Parathyroid adenoma (tissue), 2 donors: Measurements from ENCODE around the gene DLGAP1.

Source experiments
- H2AFZ ChIP-seq: fragments of 300-600 bp; sonication (generic); one replicate; pipeline ENCODE4 v1.7.0; 2017; ENCODE audit warnings: antibody characterized with exemption, mild to moderate bottlenecking
- H3K27ac ChIP-seq: fragments of 300-600 bp; sonication (generic); one replicate; pipeline ENCODE4 v1.7.0; 2017
- H3K27me3 ChIP-seq: fragments of 300-600 bp; sonication (generic); one replicate; pipeline ENCODE4 v1.7.0; 2017; ENCODE audit warnings: low read length; ENCODE audit not compliant: control insufficient read depth, insufficient read depth
- H3K36me3 ChIP-seq: fragments of 300-600 bp; sonication (generic); one replicate; pipeline ENCODE4 v1.7.0; 2017; ENCODE audit warnings: low read length; ENCODE audit not compliant: control insufficient read depth, insufficient read depth
- H3K4me1 ChIP-seq: fragments of 300-600 bp; sonication (generic); one replicate; pipeline ENCODE4 v1.7.0; 2017; ENCODE audit warnings: control low read depth
- H3K4me2 ChIP-seq: fragments of 300-600 bp; sonication (generic); one replicate; pipeline ENCODE4 v1.7.0; 2017; ENCODE audit warnings: low read length
- H3K4me3 ChIP-seq: fragments of 300-600 bp; sonication (generic); one replicate; pipeline ENCODE4 v1.7.0; 2017; ENCODE audit warnings: low read depth, low read length
- H3K79me2 ChIP-seq: fragments of 300-600 bp; sonication (generic); one replicate; pipeline ENCODE4 v1.7.0; 2017; ENCODE audit warnings: control low read depth
- H3K9ac ChIP-seq: fragments of 300-600 bp; sonication (generic); one replicate; pipeline ENCODE4 v1.7.0; 2017; ENCODE audit warnings: mild to moderate bottlenecking
- H3K9me3 ChIP-seq: fragments of 300-600 bp; sonication (generic); one replicate; pipeline ENCODE4 v1.7.0; 2017; ENCODE audit warnings: low read length; ENCODE audit not compliant: control insufficient read depth
- TF ChIP-seq, protein P1 (sequence below): fragments of 300-600 bp; sonication (generic); IDR thresholded peaks from one replicate; pipeline ENCODE4 v1.7.0; 2017; ENCODE audit warnings: antibody characterized with exemption, mild to moderate bottlenecking
- donor health status: primary hyperparathyroidism.

DLGAP1 gene

DNA sequence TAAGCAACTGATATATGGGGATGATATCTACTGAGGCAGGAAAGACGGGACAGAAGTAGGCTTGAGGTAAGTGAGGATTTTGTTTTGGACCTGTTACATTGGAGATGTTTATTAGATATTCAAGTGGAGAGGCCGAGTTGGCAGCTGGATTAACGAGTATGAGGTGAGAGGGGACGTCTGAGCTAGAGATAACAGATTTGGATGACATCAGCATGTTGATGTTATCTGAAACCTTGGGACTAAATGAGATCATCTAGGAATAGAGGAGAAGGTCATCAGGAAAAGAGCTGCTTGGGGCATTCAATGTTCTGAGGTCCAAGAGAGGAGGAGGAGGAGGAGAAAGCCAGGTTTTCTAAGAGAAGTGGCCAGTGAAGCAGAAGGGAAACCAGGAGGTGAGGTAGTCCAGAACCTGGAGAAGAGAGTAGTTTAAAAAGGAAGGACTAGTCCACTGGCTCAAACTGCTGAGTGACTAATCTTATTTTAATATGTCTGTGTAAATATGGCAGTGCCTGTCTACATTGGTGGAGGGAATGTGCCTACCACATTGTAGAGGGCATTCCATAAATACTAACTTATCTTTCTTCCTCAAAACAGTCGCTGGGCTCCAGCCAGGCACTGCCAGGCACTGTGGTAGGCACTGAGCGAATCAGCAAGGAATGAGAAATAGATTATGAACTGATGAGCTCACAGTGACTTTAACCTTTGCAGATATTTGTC is 488.3 kb downstream of the DLGAP1 start:
- peaks cover 4% of the 10 kb centered on the region for H3K9me3 ChIP-seq
- H3K27me3 ChIP-seq: no peaks in the 10 kb centered on the region
- no peak overlapping the region for H3K27ac ChIP-seq

DNA sequence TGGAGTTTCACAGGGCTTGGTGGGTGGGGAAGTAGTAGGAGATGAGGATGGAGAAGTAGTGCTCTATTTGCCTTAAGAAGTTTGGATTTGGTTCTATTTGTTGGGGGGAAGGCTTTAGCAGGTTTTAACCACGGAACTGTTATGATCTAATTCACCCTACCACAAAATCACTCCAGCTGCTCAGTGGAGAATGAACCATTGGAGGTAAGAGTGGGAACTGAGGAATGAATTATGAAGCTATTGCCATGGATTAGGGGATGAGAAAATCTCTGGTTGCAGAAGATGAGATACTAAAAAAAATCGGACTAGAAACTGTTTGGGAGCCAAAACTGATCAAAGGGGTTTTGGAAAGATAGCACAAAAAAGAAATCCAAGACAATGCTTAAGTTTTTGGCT is 488.9 kb downstream of the DLGAP1 start:
- Histone ChIP-seq H3K4me2 (no peak overlapping the region), H3K4me1 (no peaks in the 10 kb centered on the region), H2AFZ (no peak overlapping the region), H3K79me2 (no peaks in the 10 kb centered on the region), H3K9me3 (peaks cover 4% of the 10 kb centered on the region), H3K4me3 (no peak overlapping the region), H3K27me3 (no peaks in the 10 kb centered on the region), H3K27ac (no peak overlapping the region), H3K9ac (no peak overlapping the region), H3K36me3 (no peaks in the 10 kb centered on the region)
- TF ChIP-seq, protein P1, sequence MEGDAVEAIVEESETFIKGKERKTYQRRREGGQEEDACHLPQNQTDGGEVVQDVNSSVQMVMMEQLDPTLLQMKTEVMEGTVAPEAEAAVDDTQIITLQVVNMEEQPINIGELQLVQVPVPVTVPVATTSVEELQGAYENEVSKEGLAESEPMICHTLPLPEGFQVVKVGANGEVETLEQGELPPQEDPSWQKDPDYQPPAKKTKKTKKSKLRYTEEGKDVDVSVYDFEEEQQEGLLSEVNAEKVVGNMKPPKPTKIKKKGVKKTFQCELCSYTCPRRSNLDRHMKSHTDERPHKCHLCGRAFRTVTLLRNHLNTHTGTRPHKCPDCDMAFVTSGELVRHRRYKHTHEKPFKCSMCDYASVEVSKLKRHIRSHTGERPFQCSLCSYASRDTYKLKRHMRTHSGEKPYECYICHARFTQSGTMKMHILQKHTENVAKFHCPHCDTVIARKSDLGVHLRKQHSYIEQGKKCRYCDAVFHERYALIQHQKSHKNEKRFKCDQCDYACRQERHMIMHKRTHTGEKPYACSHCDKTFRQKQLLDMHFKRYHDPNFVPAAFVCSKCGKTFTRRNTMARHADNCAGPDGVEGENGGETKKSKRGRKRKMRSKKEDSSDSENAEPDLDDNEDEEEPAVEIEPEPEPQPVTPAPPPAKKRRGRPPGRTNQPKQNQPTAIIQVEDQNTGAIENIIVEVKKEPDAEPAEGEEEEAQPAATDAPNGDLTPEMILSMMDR: no peak

More for the DNA sequence above, 488.3 kb downstream of the DLGAP1 start:
- Histone ChIP-seq H3K9ac (no peak overlapping the region), H3K4me1 (no peaks in the 10 kb centered on the region), H3K36me3 (no peaks in the 10 kb centered on the region), H3K4me2 (no peak overlapping the region), H2AFZ (no peak overlapping the region), H3K4me3 (no peak overlapping the region), H3K79me2 (no peaks in the 10 kb centered on the region)
- TF ChIP-seq, protein P1: no peak

DNA sequence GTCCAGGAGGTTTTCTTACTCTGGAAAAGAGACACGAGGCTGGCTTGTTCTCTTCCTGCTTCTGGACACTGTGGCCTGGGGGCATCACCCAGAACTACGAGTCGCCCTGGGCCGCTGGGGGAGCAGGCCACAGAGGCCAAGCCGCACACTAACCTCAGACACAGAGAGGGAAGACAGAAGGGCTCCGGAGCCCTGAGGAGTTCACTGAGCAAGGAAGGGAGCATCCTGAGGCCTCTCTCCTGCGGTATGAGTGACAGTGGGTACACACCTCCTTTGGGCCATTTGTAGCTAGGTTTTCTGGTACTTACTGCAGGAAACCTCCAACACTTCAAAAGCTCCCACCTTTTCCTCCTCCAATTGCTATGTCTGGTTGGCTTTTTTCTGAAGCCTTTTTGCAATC is 494.1 kb downstream of the DLGAP1 start:
- Histone ChIP-seq H3K4me2 (no peak overlapping the region), H3K79me2 (no peaks in the 10 kb centered on the region), H3K27ac (no peak overlapping the region), H3K27me3 (no peaks in the 10 kb centered on the region), H3K9me3 (no peaks in the 10 kb centered on the region), H3K36me3 (no peaks in the 10 kb centered on the region), H3K4me1 (no peaks in the 10 kb centered on the region), H3K9ac (no peak overlapping the region), H3K4me3 (no peak overlapping the region), H2AFZ (no peak overlapping the region)
- TF ChIP-seq, protein P1: no peak

DNA sequence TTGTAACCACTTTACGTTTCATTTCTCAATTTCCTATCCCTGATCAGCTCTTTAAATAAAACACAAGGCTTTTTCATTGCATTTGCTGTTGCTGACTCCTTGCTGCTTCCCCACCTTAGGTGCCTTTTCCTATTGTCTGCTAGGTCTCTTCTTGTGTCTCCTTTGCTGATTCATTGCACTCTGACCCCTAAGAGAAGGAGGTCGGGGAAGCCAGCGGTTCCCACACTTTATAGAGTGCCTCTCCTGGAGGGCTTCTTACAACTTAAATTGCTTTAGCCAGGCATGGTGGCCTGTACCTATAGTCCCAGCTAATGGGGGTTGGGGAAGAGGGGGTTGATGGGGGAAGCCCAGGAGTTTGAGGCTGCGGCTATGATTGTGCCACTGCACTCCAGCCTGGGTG is 495.0 kb downstream of the DLGAP1 start:
- Histone ChIP-seq H3K27ac (no peak overlapping the region), H3K36me3 (no peaks in the 10 kb centered on the region), H3K79me2 (no peaks in the 10 kb centered on the region), H3K4me2 (no peak overlapping the region), H3K4me3 (no peak overlapping the region), H3K9ac (no peak overlapping the region), H2AFZ (no peak overlapping the region), H3K9me3 (no peaks in the 10 kb centered on the region), H3K4me1 (no peaks in the 10 kb centered on the region), H3K27me3 (no peaks in the 10 kb centered on the region)
- TF ChIP-seq, protein P1: no peak

DNA sequence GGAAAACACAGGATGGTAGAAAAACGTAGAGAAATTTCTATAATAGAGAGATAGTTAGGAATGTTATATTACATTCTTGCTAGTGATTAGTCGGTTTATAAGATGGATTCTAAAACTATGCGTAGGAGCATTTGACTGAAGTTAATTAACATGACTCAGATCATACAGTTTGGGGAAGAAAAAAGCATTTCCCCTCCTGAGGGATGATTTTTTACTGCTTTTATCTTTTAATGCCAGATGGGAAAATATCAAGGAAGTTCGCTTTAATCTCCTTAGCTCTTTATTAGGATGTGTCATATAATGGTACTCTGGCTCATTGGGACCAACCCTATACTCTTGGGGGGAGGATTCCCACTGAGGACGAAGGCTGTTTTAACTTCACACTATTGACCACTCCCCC is 503.1 kb downstream of the DLGAP1 start:
- no peaks in the 10 kb centered on the region for H3K36me3 ChIP-seq
- no peak overlapping the region for H2AFZ ChIP-seq
- H3K9ac ChIP-seq: no peak overlapping the region
- no peaks in the 10 kb centered on the region for H3K4me1 ChIP-seq
- H3K27me3 ChIP-seq: no peaks in the 10 kb centered on the region
- no peak overlapping the region for H3K4me3 ChIP-seq
- no peak overlapping the region for H3K4me2 ChIP-seq
- TF ChIP-seq, protein P1: no peak
- no peaks in the 10 kb centered on the region for H3K79me2 ChIP-seq
- no peaks in the 10 kb centered on the region for H3K9me3 ChIP-seq
- H3K27ac ChIP-seq: no peak overlapping the region
